Measurements from ENCODE around the gene NCAPG2. TPM values are rescaled to one million over a fixed set of nuclear protein-coding genes. Genes with fewer than 3 reads are reported as not detected.

NCAPG2 gene
- total and polyA plus RNA-seq, 9 donors: 3.2 to 9.3 (median 5.1) TPM

DNA sequence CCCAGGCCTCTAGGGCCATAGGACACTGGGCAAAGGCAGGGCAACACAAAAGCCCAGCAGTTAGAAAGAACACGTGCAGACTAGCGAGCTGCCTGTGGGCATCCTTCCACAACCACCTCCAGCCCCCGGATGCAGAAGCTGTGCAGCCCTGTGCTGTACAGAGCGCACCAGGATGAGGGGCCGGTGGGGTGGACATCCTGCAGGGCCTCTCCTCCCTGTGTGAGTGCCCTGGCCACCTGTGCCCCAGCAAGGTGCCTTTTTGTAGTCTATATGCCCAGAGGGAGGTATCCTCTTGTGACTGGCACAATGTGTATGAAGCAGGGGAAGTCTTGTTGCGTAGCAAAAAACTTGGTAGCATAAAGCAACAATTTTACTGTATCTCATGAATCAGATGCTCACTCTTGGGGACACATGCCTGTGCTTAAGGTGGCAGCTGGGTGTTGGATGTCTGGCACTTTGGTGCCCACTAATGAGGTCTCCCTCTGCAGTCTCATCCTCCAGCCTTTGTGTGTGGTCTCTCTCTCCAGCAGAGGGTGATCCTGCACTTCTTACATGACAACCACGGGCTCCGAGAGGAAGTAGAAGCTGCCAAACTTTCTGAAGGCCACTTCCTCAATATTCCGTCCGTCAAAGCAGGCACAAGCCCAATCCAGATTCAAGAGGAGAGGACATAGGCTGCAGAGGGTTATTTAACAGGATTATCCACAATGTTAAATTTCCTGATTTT lies 8.7 kb downstream of the NCAPG2 start:
- no peak overlapping the region for H3K4me3 ChIP-seq
- no peaks in the 10 kb centered on the region for H3K4me1 ChIP-seq (ENCODE audit: insufficient read depth)
- no peak for TF ChIP-seq EP300 (IDR thresholded peaks at IDR 0.05)
- TF ChIP-seq, protein P1, sequence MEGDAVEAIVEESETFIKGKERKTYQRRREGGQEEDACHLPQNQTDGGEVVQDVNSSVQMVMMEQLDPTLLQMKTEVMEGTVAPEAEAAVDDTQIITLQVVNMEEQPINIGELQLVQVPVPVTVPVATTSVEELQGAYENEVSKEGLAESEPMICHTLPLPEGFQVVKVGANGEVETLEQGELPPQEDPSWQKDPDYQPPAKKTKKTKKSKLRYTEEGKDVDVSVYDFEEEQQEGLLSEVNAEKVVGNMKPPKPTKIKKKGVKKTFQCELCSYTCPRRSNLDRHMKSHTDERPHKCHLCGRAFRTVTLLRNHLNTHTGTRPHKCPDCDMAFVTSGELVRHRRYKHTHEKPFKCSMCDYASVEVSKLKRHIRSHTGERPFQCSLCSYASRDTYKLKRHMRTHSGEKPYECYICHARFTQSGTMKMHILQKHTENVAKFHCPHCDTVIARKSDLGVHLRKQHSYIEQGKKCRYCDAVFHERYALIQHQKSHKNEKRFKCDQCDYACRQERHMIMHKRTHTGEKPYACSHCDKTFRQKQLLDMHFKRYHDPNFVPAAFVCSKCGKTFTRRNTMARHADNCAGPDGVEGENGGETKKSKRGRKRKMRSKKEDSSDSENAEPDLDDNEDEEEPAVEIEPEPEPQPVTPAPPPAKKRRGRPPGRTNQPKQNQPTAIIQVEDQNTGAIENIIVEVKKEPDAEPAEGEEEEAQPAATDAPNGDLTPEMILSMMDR (IDR thresholded peaks at IDR 0.05): peak in 2 of 3 donors; percentile 48 to 50
- TF ChIP-seq POLR2A (IDR thresholded peaks at IDR 0.05): no peak
- DNase-seq: peak; percentile 51 to 73 (median 62)
- no peaks in the 10 kb centered on the region for H3K9me3 ChIP-seq
- H3K27me3 ChIP-seq: no peaks in the 10 kb centered on the region
- WGBS, 3 donors: 44 to 51% (median 47%) methylated on average over 10 of the region's 10 CpGs
- intact Hi-C loops (cut with DNase I): loop anchor here in 1 of 4 donors (5.0 kb wide), 1 partner anchor 281 kb away; no protein-coding TSS in a partner anchor
- no peak overlapping the region for H3K27ac ChIP-seq
- H3K36me3 ChIP-seq: no peaks in the 10 kb centered on the region

DNA sequence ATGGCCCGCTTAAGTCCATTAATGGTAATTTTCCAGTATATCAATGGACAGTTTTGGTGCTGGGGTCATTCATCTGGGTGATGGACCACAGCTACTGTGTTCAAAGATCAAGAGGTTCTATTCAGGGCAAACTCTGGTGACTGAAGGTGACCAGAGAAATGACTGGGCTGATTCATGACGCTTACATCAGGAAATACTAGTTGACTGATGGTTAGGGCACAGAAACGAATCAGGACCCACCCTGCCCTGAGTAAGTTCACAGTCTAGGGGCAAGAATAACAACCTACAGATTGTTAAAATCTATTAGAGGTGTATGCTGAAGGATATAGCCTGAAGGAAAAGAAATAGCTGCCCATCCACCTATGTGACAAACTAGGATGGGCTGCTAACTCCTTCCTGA lies 9.5 kb downstream of the NCAPG2 start:
- Histone ChIP-seq H3K36me3 (no peaks in the 10 kb centered on the region), H3K9me3 (no peaks in the 10 kb centered on the region), H3K27me3 (no peaks in the 10 kb centered on the region), H3K27ac (no peak overlapping the region), H3K4me1 (ENCODE audit: insufficient read depth) (no peaks in the 10 kb centered on the region), H3K4me3 (no peak overlapping the region)
- 63 to 78% (median 78%) methylated on average over 3 of the region's 3 CpGs for WGBS, 3 donors
- intact Hi-C loops (cut with DNase I): loop anchor here in 1 of 4 donors (5.0 kb wide), 1 partner anchor 282 kb away; no protein-coding TSS in a partner anchor
- DNase-seq: no peak
- TF ChIP-seq, protein P1 (IDR thresholded peaks at IDR 0.05): no peak
- TF ChIP-seq POLR2A (IDR thresholded peaks at IDR 0.05): no peak
- TF ChIP-seq EP300 (IDR thresholded peaks at IDR 0.05): no peak

DNA sequence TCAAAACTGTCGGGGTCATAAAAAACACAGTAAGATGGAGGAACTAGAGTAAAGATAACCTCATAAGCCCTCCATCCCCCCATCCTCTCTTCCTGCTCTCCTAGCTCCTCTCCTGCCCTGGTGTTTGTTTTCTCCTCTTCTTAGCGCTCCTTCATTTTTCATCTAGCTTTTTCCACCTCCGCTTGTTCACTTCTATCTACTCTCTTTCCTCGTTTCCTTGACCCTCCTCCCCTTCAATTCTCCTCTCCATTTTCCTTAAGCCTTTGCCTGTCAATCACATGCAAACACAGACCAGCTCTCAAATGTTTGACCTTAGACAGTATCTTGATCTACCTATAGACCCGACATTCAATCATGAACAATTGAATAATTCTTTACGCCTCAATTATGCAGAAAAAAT lies 10.0 kb downstream of the NCAPG2 start:
- DNase-seq: no peak
- intact Hi-C loops (cut with DNase I): loop anchor here in 1 of 4 donors (5.0 kb wide), 1 partner anchor 283 kb away; no protein-coding TSS in a partner anchor
- H3K36me3 ChIP-seq: no peaks in the 10 kb centered on the region
- TF ChIP-seq, protein P1 (IDR thresholded peaks at IDR 0.05): no peak
- TF ChIP-seq POLR2A (IDR thresholded peaks at IDR 0.05) (no peak), EP300 (IDR thresholded peaks at IDR 0.05) (no peak)
- H3K27ac ChIP-seq: no peak overlapping the region
- no peaks in the 10 kb centered on the region for H3K27me3 ChIP-seq
- no peaks in the 10 kb centered on the region for H3K4me1 ChIP-seq (ENCODE audit: insufficient read depth)
- H3K4me3 ChIP-seq: no peak overlapping the region
- WGBS, 3 donors: 85 to 93% (median 89%) methylated on average over 6 of the region's 6 CpGs
- H3K9me3 ChIP-seq: no peaks in the 10 kb centered on the region

DNA sequence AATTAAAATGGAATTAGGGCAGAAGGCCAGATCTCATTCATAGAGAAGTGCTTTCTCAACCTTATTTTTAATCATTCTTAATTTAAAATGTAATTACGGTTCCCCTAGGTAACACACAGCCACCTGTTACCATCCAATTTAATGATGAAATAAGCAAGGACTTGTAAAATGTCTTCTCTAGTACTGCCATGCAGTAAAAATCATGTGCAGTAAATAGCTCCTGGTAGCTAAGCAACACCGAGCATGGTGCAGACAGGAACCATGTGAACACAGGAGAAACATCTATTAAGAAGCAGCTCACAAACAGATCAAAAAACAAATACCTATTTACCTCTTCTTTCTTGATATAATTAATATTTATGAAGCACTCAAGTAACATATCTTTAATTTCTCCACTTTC lies 15.1 kb downstream of the NCAPG2 start:
- 94 to 99% (median 99%) methylated on average over 2 of the region's 2 CpGs for WGBS, 3 donors
- intact Hi-C loops (cut with DNase I): no loop called here
- Histone ChIP-seq H3K9me3 (no peaks in the 10 kb centered on the region), H3K4me3 (no peak overlapping the region), H3K36me3 (no peaks in the 10 kb centered on the region), H3K27ac (no peak overlapping the region), H3K4me1 (ENCODE audit: insufficient read depth) (no peaks in the 10 kb centered on the region), H3K27me3 (no peaks in the 10 kb centered on the region)
- TF ChIP-seq, protein P1 (IDR thresholded peaks at IDR 0.05): no peak
- TF ChIP-seq POLR2A (IDR thresholded peaks at IDR 0.05): no peak
- TF ChIP-seq EP300 (IDR thresholded peaks at IDR 0.05): no peak
- DNase-seq: no peak
